NCI-H524 treated with DMSO at 0.1 percent for 48 hours (cell line): ENCODE results near the gene ARHGEF4.

Experiments
- DNase-seq: peaks from one replicate; lab custom pipeline; 2025; lab: John Stamatoyannopoulos, UW

ARHGEF4 gene

DNA sequence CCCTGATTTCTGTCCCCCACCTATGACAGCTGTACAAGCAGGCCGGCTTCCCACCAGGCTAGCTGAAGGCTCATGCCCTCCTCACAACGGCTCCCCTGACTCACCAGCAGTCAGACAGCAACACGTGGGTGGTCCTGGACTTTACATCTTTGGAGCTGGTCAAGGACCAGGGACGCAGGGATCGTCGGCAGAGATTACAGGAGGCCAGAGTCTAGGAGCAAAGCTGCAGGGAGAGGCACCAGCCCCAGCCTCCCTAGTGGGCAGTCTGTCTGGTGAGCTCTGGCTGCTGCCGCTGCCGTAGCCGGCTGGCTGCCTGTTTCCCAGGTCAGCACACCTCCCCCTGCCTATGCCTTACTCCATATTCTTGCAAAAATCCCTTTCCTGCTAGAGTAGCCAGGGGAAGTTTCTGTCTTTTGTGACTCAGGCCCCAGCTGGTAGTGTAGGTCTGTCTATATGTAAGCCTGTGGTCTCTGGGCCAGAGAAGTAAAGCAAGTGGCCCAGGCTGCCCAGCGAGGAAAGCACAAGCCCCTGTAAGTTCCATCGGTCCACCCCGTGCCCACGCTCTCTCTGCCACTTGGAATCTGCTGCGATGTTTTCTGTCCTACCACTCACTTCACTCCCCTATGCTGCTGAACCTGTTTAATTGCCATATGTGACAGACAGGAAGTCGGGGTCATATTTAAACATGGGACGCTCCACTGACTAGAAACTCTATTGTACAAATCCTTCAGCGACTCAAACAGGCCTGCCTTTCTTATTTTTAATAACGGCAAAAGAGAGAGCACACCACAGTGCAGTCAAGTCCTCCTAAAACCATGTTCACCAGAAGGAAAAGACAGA is 2.4 kb upstream of the ARHGEF4 start:
- no peak for DNase-seq

DNA sequence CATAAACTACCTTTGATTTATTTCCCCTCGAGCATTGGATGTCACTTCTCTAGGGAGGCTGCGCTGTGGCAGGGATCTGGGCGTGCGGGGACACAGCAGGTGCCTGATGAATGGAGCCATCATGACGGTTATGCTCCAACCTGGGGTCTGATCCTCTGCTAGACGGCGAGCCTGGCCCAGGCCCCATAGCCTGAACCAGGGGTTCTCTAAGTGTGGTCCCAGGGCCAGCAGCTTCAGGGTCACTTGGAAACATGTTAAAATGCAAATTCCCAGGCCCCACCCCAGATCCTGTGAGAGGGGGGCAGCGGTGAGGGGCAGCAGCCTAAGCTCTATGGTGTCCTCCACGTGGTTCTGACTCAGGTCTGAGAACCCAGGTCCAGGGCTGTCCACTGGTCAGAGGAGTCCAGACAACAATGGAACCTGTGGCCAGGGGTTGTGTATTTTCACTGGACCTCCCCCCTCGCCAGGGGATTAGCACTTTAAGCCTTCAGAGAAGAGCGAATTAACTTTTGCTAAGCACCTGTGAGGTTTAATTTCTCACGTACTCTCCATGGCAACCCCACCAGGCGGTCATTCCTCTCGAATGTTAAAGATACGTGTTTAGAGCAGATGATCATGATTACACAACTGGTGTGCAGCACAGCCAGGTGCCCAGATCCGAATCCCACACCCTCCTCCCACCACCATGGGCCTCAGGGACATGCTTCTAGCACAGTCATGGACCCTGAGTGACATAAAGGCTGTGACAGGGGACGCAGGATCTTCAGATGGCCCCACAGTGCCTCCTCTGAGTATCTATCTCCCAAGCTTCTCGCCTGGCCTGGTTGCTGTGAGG is 1.6 kb upstream of the ARHGEF4 start:
- peak; percentile 81 for DNase-seq

- DNase-seq, result no peak
Measured at GRCh38 chr2:130835766-130836015, 1.0 kb upstream of the ARHGEF4 start.

DNA sequence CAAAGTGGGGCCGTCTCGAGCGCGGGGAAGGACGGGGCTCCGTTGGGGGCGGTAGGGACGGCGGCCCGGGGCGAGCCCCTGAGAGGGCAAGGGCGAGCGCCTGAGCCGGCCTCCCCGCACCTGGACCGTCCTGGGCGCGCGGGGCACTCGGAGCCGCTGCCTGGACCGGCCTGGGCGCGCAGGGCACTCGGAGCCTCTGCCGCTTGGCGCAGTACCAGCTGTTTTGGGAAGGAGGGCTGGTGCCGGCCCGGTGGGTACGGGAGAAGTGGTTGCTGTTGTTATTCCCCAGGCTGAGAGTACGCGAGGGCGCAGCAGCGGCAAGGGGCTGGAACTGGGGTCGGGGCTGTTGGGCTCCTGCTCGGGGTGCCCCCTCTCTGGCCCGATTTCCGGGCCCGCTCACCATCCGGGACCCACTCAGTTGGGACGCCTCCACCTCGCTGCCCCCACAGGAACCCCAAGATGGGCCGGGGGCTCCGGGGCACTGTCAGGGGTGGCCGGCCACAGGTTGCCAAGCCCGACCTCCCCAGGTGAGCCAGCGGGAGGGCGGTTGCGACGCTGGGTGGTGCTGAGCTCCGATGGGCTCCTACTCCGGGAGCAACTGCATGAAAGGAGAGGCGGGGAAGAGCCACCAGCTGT is 579 bp downstream of the ARHGEF4 start:
- no peak for DNase-seq

DNA sequence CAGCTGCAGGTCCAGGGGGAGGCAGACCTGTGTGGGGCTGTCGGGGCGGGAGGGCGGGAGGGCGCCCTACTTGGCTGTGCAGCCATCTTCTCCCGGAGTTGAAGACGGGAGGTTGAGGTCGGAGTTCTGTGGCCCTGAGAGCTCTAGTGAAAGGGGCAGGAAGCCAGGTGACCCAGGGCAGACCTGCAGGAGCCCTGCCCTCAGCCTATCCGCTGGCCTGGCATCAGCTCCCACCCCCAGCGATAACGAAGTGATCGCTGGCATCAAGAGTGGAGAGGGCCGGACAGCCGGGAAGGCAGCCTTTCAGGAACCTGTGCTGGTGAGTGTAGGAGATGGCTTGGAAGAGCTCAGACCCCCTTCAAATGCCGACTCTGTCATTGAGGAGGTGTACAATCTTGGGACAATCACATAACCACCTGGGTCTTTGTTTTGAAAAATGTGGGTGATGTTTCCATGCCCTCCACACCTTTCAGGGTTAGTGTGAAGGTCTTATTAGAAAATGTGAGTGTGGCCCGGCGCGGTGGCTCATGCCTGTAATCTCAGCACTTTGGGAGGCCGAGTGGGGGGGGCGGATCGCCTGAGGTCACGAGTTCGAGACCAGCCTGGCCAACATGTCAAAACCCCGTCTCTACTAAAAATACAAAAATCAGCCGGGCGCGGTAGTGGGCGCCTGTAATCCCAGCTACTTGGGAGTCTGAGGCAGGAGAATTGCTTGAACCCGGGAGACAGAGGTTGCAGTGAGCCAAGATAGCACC is 1.3 kb downstream of the ARHGEF4 start:
- no peak for DNase-seq

GRCh38 chr2:130839011-130839780 is 2.5 kb downstream of the ARHGEF4 start:
- DNase-seq, result no peak

GRCh38 chr2:130840506-130840905 is 3.8 kb downstream of the ARHGEF4 start:
- DNase-seq, result no peak

DNA sequence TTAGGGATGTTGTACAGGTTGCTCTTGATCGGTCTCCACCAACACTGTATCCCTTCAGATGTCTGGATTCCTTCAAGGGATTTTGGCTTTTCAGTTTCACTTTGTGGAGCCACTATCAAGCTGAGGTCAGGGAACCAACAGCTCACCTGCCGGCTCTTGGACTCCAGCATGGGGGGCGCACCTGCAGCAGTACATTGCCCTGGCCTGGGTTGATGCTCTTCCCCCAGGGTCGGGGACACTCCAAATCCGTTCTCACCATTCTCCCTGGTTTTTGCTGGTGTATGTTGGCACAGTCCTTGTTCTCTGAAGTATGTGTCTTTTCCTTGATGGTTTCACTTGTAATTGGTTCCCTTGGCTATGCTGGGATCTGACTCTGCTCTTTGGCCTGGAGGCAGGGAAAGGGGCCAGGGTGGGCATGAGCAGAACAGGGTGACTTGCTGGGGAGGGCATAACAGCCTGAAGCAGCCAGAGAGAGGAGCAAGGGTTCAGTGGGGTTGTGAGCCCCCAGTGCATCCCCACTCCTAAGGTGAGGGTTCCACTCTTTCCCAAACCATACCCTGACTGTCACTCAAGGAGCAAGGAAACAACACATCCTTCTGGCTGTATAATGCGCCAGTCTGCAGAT is 5.1 kb downstream of the ARHGEF4 start:
- no peak for DNase-seq

DNA sequence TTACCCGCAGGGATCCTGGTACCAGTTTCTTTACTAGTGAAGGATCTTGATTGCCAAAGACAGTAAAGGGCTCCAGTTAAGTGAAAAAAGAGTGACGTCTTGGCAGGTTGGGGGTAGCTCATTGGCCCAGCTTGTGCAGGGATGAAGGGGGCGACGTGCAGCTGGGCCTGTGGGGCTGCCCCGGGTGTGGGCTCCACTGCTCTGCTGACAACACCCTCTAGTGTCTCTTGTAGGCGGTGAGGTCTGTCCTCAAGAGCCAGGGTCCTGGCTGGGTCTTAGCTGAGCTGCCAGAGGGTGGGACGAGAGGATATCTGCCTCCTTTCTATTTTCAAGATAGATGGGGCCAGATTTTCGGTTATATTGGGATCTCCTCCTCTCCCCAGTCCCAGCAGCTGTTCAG is 6.1 kb downstream of the ARHGEF4 start:
- no peak for DNase-seq

DNA sequence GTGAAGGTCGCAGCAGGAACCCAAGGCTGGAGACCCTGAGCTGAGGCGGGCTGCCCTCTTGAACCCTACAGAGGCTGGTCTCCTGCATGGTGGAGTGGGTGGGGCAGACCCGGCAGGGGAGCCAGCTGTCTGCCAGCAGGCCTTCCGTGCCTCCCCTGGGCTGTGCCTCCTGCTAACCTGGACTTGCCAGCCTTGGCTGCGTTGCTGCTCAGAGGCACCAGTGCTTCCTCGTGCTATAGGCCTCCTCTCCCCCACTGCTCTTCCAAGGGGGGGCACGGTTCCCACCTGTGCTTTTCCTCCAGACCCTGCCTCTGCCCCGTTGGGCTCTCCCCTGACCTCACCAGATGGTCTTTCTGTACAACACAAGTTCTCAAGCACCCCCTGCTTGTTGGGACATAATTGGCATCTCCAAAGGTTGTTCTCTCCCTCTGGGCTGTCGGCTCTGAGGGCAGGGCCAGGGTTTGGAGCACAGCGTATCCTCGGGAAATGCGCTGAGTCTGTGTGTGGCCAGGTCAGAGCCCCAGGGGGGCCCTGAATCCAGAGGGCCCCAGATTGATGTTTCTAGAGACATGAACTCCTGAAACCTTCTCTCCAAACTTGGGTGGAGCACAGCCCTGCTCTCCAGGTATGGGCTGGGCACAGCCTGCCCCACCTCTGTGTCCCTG is 6.7 kb downstream of the ARHGEF4 start:
- DNase-seq, result peak; percentile 71

GRCh38 chr2:130844161-130844560 is 7.4 kb downstream of the ARHGEF4 start:
- no peak for DNase-seq

- no peak for DNase-seq
Measured at GRCh38 chr2:130845505-130846085, 8.9 kb downstream of the ARHGEF4 start.

GRCh38 chr2:130846233-130846632 is 9.5 kb downstream of the ARHGEF4 start:
- no peak for DNase-seq

GRCh38 chr2:130846686-130847375 is 10.1 kb downstream of the ARHGEF4 start:
- DNase-seq, result no peak

GRCh38 chr2:130847776-130848525 is 11.2 kb downstream of the ARHGEF4 start:
- no peak for DNase-seq

DNA sequence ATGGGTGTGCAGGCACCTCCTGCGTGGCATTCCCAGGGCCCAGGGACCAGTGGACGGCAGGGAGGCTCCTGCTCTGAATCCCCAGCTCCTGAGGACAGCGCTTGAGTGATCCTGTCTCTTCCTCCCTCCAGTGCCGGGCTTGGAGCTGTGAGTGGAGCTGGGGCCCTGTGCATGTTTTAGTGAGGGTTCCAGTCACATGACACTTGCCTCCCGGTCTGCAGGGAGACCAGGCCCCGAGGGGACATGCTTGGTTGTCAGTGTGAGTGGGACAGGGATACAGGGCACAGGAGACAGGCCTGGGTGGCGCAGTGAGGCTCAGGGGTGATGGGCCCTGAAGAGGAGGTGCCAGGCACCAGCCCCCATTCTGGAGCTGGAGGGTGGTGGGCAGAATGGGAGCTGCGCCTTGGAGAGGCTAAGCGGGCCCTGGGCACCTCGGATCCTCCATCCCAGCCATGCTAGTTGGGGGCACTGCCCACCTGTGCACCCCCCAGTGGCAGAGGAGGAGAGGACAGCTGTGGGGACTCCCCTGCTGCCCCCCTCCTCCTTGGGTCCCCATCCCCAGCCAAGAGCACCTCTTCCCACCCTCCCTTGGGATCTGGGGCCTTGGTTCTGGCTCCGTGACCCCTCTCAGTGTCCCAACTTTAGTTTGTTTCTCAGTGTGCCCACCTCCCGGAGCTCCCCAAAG is 12.0 kb downstream of the ARHGEF4 start:
- no peak for DNase-seq

GRCh38 chr2:130849896-130850787 is 13.4 kb downstream of the ARHGEF4 start:
- no peak for DNase-seq
